Measurements from ENCODE around the gene SEC61B.
"Not testable (repeated sequence)": the region's sequence is repeated elsewhere in the genome, so short reads cannot be mapped to it uniquely, and the experiment has no call there.

The SEC61B gene

GRCh38 chr9:99235926-99236634, 14.0 kb downstream of the SEC61B start:
- in situ Hi-C loops (cut with MboI; ENCODE audit: low sequenced_read_pairs): no loop called here

- in situ Hi-C loops (cut with MboI; ENCODE audit: low sequenced_read_pairs): no loop called here
These were observed 15.3 kb downstream of the SEC61B start for GRCh38 chr9:99237356-99237755.

GRCh38 chr9:99237849-99238248, 15.8 kb downstream of the SEC61B start:
- in situ Hi-C loops (cut with MboI; ENCODE audit: low sequenced_read_pairs): not testable (repeated sequence)

GRCh38 chr9:99238331-99238730, 16.2 kb downstream of the SEC61B start:
- in situ Hi-C loops (cut with MboI; ENCODE audit: low sequenced_read_pairs): no loop called here

- in situ Hi-C loops (cut with MboI; ENCODE audit: low sequenced_read_pairs): no loop called here
These were observed 17.4 kb downstream of the SEC61B start for GRCh38 chr9:99239341-99240060.

- in situ Hi-C loops (cut with MboI; ENCODE audit: low sequenced_read_pairs): no loop called here
These were observed 19.0 kb downstream of the SEC61B start for GRCh38 chr9:99241106-99241505.

GRCh38 chr9:99244344-99245260, 22.5 kb downstream of the SEC61B start:
- in situ Hi-C loops (cut with MboI; ENCODE audit: low sequenced_read_pairs): no loop called here

GRCh38 chr9:99249619-99250018, 27.5 kb downstream of the SEC61B start:
- in situ Hi-C loops (cut with MboI; ENCODE audit: low sequenced_read_pairs): no loop called here

GRCh38 chr9:99251157-99251556, 29.1 kb downstream of the SEC61B start:
- in situ Hi-C loops (cut with MboI; ENCODE audit: low sequenced_read_pairs): no loop called here

GRCh38 chr9:99253134-99253533, 31.1 kb downstream of the SEC61B start:
- in situ Hi-C loops (cut with MboI; ENCODE audit: low sequenced_read_pairs): no loop called here

- in situ Hi-C loops (cut with MboI; ENCODE audit: low sequenced_read_pairs): no loop called here
These were observed 31.8 kb downstream of the SEC61B start for GRCh38 chr9:99253772-99254431.

GRCh38 chr9:99255651-99256050, 33.6 kb downstream of the SEC61B start:
- in situ Hi-C loops (cut with MboI; ENCODE audit: low sequenced_read_pairs): no loop called here

GRCh38 chr9:99257723-99258389, 35.8 kb downstream of the SEC61B start:
- in situ Hi-C loops (cut with MboI; ENCODE audit: low sequenced_read_pairs): no loop called here

GRCh38 chr9:99259231-99259918, 37.3 kb downstream of the SEC61B start:
- in situ Hi-C loops (cut with MboI; ENCODE audit: low sequenced_read_pairs): no loop called here

GRCh38 chr9:99261923-99262322, 39.8 kb downstream of the SEC61B start:
- in situ Hi-C loops (cut with MboI; ENCODE audit: low sequenced_read_pairs): no loop called here

GRCh38 chr9:99262949-99263418, 40.9 kb downstream of the SEC61B start:
- in situ Hi-C loops (cut with MboI; ENCODE audit: low sequenced_read_pairs): no loop called here

GRCh38 chr9:99264070-99264680, 42.1 kb downstream of the SEC61B start:
- in situ Hi-C loops (cut with MboI; ENCODE audit: low sequenced_read_pairs): no loop called here

- in situ Hi-C loops (cut with MboI; ENCODE audit: low sequenced_read_pairs): no loop called here
These were observed 43.6 kb downstream of the SEC61B start for GRCh38 chr9:99265691-99266090.

Data from hTERT RPE-1 (cell line).